Measurements from ENCODE around the gene GPR135.

DNA sequence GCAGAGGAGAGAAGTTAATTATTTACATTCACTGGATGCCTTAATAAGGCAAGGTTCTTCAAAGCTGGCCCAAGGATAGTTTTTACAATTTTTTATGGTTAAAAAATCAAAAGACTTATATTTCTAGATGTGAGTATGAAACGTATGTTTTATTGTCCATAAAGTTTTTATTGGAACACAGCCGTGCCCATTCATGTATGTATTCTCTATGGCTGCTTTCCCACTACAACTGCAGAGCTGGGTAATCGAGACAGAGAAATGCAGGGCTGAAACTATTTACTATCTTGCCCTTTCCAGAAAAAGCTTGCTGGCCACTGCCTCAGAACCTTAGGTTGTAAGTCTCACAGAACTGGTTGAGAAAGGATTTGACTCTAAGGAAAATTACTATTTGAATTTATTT, 35.6 kb upstream of the GPR135 start:
- TF ChIP-seq, protein P1, sequence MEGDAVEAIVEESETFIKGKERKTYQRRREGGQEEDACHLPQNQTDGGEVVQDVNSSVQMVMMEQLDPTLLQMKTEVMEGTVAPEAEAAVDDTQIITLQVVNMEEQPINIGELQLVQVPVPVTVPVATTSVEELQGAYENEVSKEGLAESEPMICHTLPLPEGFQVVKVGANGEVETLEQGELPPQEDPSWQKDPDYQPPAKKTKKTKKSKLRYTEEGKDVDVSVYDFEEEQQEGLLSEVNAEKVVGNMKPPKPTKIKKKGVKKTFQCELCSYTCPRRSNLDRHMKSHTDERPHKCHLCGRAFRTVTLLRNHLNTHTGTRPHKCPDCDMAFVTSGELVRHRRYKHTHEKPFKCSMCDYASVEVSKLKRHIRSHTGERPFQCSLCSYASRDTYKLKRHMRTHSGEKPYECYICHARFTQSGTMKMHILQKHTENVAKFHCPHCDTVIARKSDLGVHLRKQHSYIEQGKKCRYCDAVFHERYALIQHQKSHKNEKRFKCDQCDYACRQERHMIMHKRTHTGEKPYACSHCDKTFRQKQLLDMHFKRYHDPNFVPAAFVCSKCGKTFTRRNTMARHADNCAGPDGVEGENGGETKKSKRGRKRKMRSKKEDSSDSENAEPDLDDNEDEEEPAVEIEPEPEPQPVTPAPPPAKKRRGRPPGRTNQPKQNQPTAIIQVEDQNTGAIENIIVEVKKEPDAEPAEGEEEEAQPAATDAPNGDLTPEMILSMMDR (IDR thresholded peaks at IDR 0.05 in 4 of 5, conservative IDR thresholded peaks at IDR 0.05 in 1 of 5): no peak
- no peak for TF ChIP-seq POLR2A (IDR thresholded peaks at IDR 0.05)

Measured in gastrocnemius medialis (tissue), 4 donors.